GM12874 (cell line): ENCODE results near the gene PPFIA4.

Experiments used
- TF ChIP-seq, protein P1 (sequence below): IDR thresholded peaks from 2 replicates; pipeline ENCODE4 v1.5.1; 2011; ENCODE audit warnings: low read depth, mild to moderate bottlenecking, control low read depth, low read length, moderate library complexity; ENCODE audit not compliant: insufficient read depth

Gene PPFIA4

GRCh38 chr1:203066965-203067364, 40.7 kb downstream of the PPFIA4 start:
- TF ChIP-seq, protein P1, sequence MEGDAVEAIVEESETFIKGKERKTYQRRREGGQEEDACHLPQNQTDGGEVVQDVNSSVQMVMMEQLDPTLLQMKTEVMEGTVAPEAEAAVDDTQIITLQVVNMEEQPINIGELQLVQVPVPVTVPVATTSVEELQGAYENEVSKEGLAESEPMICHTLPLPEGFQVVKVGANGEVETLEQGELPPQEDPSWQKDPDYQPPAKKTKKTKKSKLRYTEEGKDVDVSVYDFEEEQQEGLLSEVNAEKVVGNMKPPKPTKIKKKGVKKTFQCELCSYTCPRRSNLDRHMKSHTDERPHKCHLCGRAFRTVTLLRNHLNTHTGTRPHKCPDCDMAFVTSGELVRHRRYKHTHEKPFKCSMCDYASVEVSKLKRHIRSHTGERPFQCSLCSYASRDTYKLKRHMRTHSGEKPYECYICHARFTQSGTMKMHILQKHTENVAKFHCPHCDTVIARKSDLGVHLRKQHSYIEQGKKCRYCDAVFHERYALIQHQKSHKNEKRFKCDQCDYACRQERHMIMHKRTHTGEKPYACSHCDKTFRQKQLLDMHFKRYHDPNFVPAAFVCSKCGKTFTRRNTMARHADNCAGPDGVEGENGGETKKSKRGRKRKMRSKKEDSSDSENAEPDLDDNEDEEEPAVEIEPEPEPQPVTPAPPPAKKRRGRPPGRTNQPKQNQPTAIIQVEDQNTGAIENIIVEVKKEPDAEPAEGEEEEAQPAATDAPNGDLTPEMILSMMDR = no peak

GRCh38 chr1:203069030-203069747, 42.9 kb downstream of the PPFIA4 start:
- TF ChIP-seq, protein P1 = no peak

DNA sequence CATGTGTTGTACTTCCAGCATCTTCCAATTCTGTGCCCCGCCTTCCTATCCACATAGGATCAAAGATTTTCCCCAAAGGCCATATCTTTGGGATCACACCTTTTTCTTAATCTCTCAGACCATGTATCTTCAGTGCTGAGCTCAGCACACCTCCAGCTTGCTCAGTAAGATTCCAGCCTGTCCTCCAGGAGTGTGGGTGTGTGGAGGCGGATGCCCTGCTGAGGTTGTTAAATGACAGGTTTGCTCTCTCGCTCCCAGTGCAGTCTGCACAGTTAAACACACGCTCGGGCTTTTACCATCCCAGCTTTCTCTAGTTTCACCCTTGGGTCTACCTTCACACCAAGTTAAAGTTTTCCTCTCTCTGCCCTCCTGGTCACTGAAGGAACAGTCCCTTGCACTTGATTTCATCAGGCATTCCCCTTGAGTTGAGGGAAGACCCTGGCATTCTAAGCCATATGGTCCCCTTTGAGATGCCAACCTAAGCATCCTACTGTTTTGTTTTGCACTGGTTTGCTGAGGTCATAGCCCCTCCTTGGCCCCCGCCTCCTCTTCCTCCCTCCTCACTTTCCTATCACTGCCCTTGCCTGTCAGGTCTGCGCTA, 45.8 kb downstream of the PPFIA4 start:
- TF ChIP-seq, protein P1 = no peak

DNA sequence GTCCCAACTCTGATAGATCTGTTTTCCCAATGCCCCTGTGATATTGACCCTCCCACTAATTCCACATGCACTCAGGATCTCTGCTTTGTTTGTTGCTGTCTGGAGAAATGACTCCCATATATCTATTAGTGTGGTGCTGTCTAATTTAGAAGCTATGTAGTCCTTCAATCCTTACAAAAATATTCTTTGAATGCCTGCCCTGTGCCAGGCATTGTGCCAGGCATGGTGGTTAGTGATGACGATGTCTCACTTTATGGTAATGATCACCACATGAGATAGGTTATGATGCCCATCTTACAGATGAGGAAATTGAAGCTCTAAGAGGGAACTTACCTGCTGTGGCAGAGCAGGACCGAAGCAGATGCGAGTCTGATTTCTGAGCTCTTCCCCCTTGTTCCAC, 46.6 kb downstream of the PPFIA4 start:
- TF ChIP-seq, protein P1 = no peak

DNA sequence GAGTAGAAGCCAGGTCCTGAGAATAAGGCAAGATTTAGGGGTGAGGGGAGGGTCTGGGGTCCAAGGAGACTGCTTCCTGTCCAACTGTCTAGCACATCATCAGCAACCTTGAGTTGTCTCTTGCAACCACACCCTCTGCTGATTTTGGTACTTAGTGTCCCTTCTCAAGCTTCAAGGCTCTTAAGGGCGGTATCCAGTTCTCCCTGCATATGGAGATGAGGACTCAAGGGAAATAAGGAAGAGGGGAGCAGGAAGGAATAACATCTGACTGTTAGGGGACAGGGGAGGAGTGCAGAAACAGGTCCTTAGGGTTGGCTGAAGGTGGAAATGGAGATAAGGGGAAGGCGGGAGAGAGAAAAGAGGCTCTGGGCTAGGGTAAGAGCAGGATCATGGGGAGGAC, 47.2 kb downstream of the PPFIA4 start:
- TF ChIP-seq, protein P1 = no peak

DNA sequence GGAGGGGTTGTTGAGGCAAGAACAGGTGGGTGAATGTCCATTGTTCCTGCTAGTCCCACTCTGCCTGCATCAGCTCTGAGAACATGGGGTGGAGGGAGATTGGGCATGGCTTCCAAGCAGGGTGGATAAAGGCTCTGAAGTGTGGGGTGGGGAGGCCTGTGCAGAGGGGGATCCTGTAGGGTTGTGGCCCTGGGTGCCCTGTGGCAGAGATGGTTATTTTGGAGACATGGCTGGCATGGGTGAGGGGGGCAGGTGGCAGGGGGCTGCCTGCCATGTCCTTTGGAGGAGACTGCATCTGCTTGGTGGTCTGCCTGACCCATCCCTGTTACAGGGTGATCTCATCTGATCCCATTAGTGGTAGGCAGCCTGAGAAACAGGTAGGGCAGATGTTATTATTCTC, 48.3 kb downstream of the PPFIA4 start:
- TF ChIP-seq, protein P1 = no peak

DNA sequence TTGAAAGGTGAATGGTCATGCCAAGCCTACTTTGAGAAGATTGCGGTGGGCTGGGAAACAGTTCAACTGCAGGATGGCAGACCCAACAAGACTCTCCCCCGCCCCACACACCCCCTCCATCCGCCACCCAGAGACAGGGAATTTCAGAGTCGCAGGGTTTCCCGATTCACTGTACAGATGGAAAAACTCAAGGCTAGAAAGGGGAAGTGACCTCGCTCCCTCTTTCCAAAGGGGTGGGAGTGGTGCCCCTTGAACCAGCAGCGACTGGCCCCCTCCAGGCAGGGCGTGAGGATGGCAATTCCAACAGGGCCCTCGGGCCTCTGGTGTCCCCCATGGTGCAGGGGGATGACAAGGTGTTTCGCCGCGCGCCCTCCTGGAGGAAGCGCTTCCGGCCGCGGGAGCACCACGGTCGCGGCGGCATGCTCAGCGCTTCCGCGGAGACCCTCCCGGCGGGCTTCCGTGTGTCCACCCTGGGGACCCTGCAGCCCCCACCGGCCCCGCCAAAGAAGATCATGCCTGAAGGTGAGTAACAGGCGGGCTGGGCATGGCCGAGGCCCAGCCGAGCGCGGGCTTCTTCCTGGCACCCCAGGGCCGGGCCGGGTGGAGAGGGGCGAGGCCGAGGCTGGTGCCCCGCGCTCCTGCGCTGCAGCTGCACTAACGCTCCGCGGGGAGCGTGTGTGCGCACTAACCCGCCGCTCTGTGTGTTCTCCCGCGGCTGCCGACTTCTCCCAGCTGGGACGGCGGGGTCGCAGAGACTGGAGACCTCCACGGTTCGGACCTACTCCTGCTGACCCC, 49.1 kb downstream of the PPFIA4 start:
- TF ChIP-seq, protein P1 = no peak
